Type B pancreatic cell (in vitro differentiated cells): Measurements from ENCODE around the gene TTC28. TPM values are rescaled to one million over a fixed set of nuclear protein-coding genes. Genes with fewer than 3 reads are reported as not detected.
A peak's percentile ranks its signal among the peaks of the same experiment; 100 is the strongest.

Source experiments
- DNase-seq: peaks from one replicate; pipeline ENCODE4 v3.0.0; 2021; ENCODE audit warnings: mixed read lengths; ENCODE audit not compliant: unreplicated experiment; ENCODE audit errors: extremely low spot score
- H3K27ac Mint-ChIP-seq: 2 replicates; pipeline ENCODE4 v1.8.0; 2021; ENCODE audit warnings: mild to moderate bottlenecking, mixed read lengths
- H3K27me3 Mint-ChIP-seq: 2 replicates; pipeline ENCODE4 v1.8.0; 2021; ENCODE audit warnings: mixed read lengths
- H3K36me3 Mint-ChIP-seq: 2 replicates; pipeline ENCODE4 v1.8.0; 2021; ENCODE audit warnings: mixed read lengths
- H3K4me1 Mint-ChIP-seq: one replicate; pipeline ENCODE4 v1.8.0; 2021; ENCODE audit warnings: mixed read lengths; ENCODE audit not compliant: unreplicated experiment
- H3K4me3 Mint-ChIP-seq: 2 replicates; pipeline ENCODE4 v1.8.0; 2021; ENCODE audit warnings: mild to moderate bottlenecking, mixed read lengths
- H3K9me3 Mint-ChIP-seq: 2 replicates; pipeline ENCODE4 v1.8.0; 2021; ENCODE audit warnings: mixed read lengths
- total RNA-seq: library from RNA; stranded (reverse); gene quantifications from 2 replicates; pipeline ENCODE4 v1.2.1, GENCODE V29; 2021; ENCODE audit warnings: low replicate concordance
- TF ChIP-seq, protein P1 (sequence below): fragments of 200-600 bp; sonication (generic); conservative IDR thresholded peaks from 2 replicates; pipeline ENCODE4 v1.5.0; 2021; ENCODE audit warnings: antibody characterized with exemption, mild to moderate bottlenecking

The TTC28 gene
- total RNA-seq, 1 donor from 2014 or later: 59.2 TPM

- no peaks in the 10 kb centered on the region for H3K27me3 Mint-ChIP-seq
- H3K36me3 Mint-ChIP-seq: peaks cover 8% of the 10 kb centered on the region
- H3K27ac Mint-ChIP-seq: peak overlapping the region; percentile 1
- no peak overlapping the region for H3K4me3 Mint-ChIP-seq
- no peaks in the 10 kb centered on the region for H3K9me3 Mint-ChIP-seq
- TF ChIP-seq, protein P1, sequence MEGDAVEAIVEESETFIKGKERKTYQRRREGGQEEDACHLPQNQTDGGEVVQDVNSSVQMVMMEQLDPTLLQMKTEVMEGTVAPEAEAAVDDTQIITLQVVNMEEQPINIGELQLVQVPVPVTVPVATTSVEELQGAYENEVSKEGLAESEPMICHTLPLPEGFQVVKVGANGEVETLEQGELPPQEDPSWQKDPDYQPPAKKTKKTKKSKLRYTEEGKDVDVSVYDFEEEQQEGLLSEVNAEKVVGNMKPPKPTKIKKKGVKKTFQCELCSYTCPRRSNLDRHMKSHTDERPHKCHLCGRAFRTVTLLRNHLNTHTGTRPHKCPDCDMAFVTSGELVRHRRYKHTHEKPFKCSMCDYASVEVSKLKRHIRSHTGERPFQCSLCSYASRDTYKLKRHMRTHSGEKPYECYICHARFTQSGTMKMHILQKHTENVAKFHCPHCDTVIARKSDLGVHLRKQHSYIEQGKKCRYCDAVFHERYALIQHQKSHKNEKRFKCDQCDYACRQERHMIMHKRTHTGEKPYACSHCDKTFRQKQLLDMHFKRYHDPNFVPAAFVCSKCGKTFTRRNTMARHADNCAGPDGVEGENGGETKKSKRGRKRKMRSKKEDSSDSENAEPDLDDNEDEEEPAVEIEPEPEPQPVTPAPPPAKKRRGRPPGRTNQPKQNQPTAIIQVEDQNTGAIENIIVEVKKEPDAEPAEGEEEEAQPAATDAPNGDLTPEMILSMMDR: no peak
- DNase-seq: no peak
- H3K4me1 Mint-ChIP-seq: peaks cover 41% of the 10 kb centered on the region
These were observed 631.1 kb downstream of the TTC28 start for GRCh38 chr22:28048529-28048928.

- H3K9me3 Mint-ChIP-seq: no peaks in the 10 kb centered on the region
- H3K36me3 Mint-ChIP-seq: peaks cover 10% of the 10 kb centered on the region
- peaks cover 34% of the 10 kb centered on the region for H3K4me1 Mint-ChIP-seq
- H3K4me3 Mint-ChIP-seq: no peak overlapping the region
- H3K27ac Mint-ChIP-seq: no peak overlapping the region
- no peaks in the 10 kb centered on the region for H3K27me3 Mint-ChIP-seq
- TF ChIP-seq, protein P1: no peak
- DNase-seq: no peak
These were observed 631.9 kb downstream of the TTC28 start for GRCh38 chr22:28047740-28048139.

- Mint-ChIP-seq H3K36me3 (peaks cover 10% of the 10 kb centered on the region), H3K4me3 (no peak overlapping the region), H3K27ac (no peak overlapping the region), H3K4me1 (peaks cover 20% of the 10 kb centered on the region), H3K9me3 (no peaks in the 10 kb centered on the region), H3K27me3 (no peaks in the 10 kb centered on the region)
- DNase-seq: no peak
- TF ChIP-seq, protein P1: no peak
These were observed 633.5 kb downstream of the TTC28 start for GRCh38 chr22:28046100-28046499.

- TF ChIP-seq, protein P1: no peak
- H3K27me3 Mint-ChIP-seq: no peaks in the 10 kb centered on the region
- H3K9me3 Mint-ChIP-seq: no peaks in the 10 kb centered on the region
- H3K4me1 Mint-ChIP-seq: peaks cover 16% of the 10 kb centered on the region
- H3K36me3 Mint-ChIP-seq: peaks cover 15% of the 10 kb centered on the region
- H3K4me3 Mint-ChIP-seq: peak overlapping the region; percentile 63
- no peak for DNase-seq
- H3K27ac Mint-ChIP-seq: peak overlapping the region; percentile 77
These were observed 635.0 kb downstream of the TTC28 start for GRCh38 chr22:28044546-28045173.

GRCh38 chr22:28043266-28043665, 636.4 kb downstream of the TTC28 start:
- H3K4me1 Mint-ChIP-seq: peaks cover 13% of the 10 kb centered on the region
- H3K27me3 Mint-ChIP-seq: no peaks in the 10 kb centered on the region
- no peak overlapping the region for H3K4me3 Mint-ChIP-seq
- peaks cover 15% of the 10 kb centered on the region for H3K36me3 Mint-ChIP-seq
- TF ChIP-seq, protein P1: no peak
- no peak for DNase-seq
- H3K27ac Mint-ChIP-seq: no peak overlapping the region
- H3K9me3 Mint-ChIP-seq: no peaks in the 10 kb centered on the region
